IMR-90 (cell line): ENCODE measurements around the gene TDRD7. TPM values are rescaled to one million over a fixed set of nuclear protein-coding genes. Genes with fewer than 3 reads are reported as not detected.

Experiments
- ATAC-seq: fragments of 200-7000 bp; cut with Tn5 transposase; 2 replicates; pipeline ENCODE4 v1.9.1; 2020; ENCODE audit warnings: low read depth, mild to moderate bottlenecking, moderate library complexity
- BruUV-seq: library from RNA; stranded (reverse); fragments of 400-500 nt; replicated peaks from 2 replicates; lab custom pipeline; 2021; lab: Mats Ljungman, UMichigan
- CTCF ChIA-PET: fragments of 300-600 bp; formaldehyde crosslinking; extraction: SDS; loops from one replicate; lab custom pipeline; 2021; ENCODE audit warnings: antibody characterized with exemption; lab: Yijun Ruan, JAX
- POLR2A ChIA-PET: fragments of 300-600 bp; sonication (Branson Sonifier 250); formaldehyde crosslinking; loops from one replicate; lab custom pipeline; 2022; ENCODE audit warnings: antibody characterized with exemption; ENCODE audit not compliant: unreplicated experiment; lab: Charles Lee
- DNase-seq: peaks from one replicate; pipeline ENCODE4 v3.0.0; 2013
- H2AFZ ChIP-seq: replicated peaks from 2 replicates; pipeline ENCODE3; 2013; ENCODE audit warnings: low read length, mild to moderate bottlenecking; ENCODE audit not compliant: poor library complexity
- H2AK5ac ChIP-seq: 2 replicates; pipeline ENCODE4 v1.6.1; 2013; ENCODE audit warnings: low read depth, low read length, inconsistent platforms
- H2AK9ac ChIP-seq: replicated peaks from 2 replicates; pipeline ENCODE3; 2013; ENCODE audit warnings: mild to moderate bottlenecking, low read depth, low read length, moderate library complexity; ENCODE audit not compliant: poor library complexity
- H2BK120ac ChIP-seq: 2 replicates; pipeline ENCODE4 v1.6.1; 2013; ENCODE audit warnings: low read depth, low read length, inconsistent platforms
- H2BK15ac ChIP-seq: 3 replicates; pipeline ENCODE4 v1.6.1; 2013; ENCODE audit warnings: low read depth, low read length, inconsistent platforms
- H2BK20ac ChIP-seq: 2 replicates; pipeline ENCODE4 v1.6.1; 2013; ENCODE audit warnings: low read depth, mild to moderate bottlenecking, inconsistent platforms, low read length, moderate library complexity
- H2BK5ac ChIP-seq: 2 replicates; pipeline ENCODE4 v1.6.1; 2013; ENCODE audit warnings: mild to moderate bottlenecking, low read depth, low read length, inconsistent platforms; ENCODE audit not compliant: poor library complexity, severe bottlenecking
- H3K14ac ChIP-seq: replicated peaks from 2 replicates; pipeline ENCODE4 v1.6.1; 2013; ENCODE audit warnings: low read depth, low read length, inconsistent platforms
- H3K18ac ChIP-seq: 2 replicates; pipeline ENCODE4 v1.6.1; 2013; ENCODE audit warnings: low read depth, low read length, control low read depth
- H3K23ac ChIP-seq: 2 replicates; pipeline ENCODE4 v1.6.1; 2013; ENCODE audit warnings: low read depth, low read length, inconsistent platforms
- H3K27ac ChIP-seq: 2 replicates; pipeline ENCODE4 v1.5.1; 2013; ENCODE audit warnings: mild to moderate bottlenecking, control low read depth, low read length; ENCODE audit not compliant: insufficient read depth
- H3K27me3 ChIP-seq: 2 replicates; pipeline ENCODE4 v1.6.1; 2013; ENCODE audit warnings: low read length; ENCODE audit not compliant: control insufficient read depth, insufficient read depth
- H3K36me3 ChIP-seq: 2 replicates; pipeline ENCODE4 v1.6.1; 2013; ENCODE audit warnings: low read length, mixed read lengths; ENCODE audit not compliant: control insufficient read depth, insufficient read depth
- H3K4ac ChIP-seq: 2 replicates; pipeline ENCODE4 v1.6.1; 2013; ENCODE audit warnings: low read depth, low read length, inconsistent platforms
- H3K4me1 ChIP-seq: 2 replicates; pipeline ENCODE4 v1.6.1; 2013; ENCODE audit warnings: low read length, mixed read lengths; ENCODE audit not compliant: control insufficient read depth, insufficient read depth
- H3K4me2 ChIP-seq: 2 replicates; pipeline ENCODE4 v1.6.1; 2013; ENCODE audit warnings: low read depth, mild to moderate bottlenecking, control low read depth, low read length, moderate library complexity
- H3K4me3 ChIP-seq: 2 replicates; pipeline ENCODE4 v1.5.1; 2013; ENCODE audit warnings: low read depth, mild to moderate bottlenecking, control low read depth, low read length, moderate library complexity; ENCODE audit not compliant: insufficient read depth
- H3K56ac ChIP-seq: 2 replicates; pipeline ENCODE4 v1.6.1; 2013; ENCODE audit warnings: low read length, inconsistent platforms; ENCODE audit not compliant: insufficient read depth; ENCODE audit errors: extremely low read depth
- H3K79me1 ChIP-seq, 2 experiments: 2 replicates each; pipeline ENCODE4 v1.6.1; 2013; ENCODE audit warnings: low read length in 2 of 2, inconsistent platforms in 1 of 2, low read depth in 1 of 2
- H3K9ac ChIP-seq: 2 replicates; pipeline ENCODE4 v1.6.1; 2013; ENCODE audit warnings: low read depth, low read length, control low read depth
- H3K9me1 ChIP-seq: 2 replicates; pipeline ENCODE4 v1.6.1; 2013; ENCODE audit warnings: low read length, inconsistent platforms; ENCODE audit not compliant: insufficient read depth
- H3K9me3 ChIP-seq: 2 replicates; pipeline ENCODE4 v1.6.1; 2013; ENCODE audit warnings: low read length; ENCODE audit not compliant: control insufficient read depth, insufficient read depth
- H4K20me1 ChIP-seq: 2 replicates; pipeline ENCODE4 v1.6.1; 2013; ENCODE audit warnings: low read length, inconsistent platforms; ENCODE audit not compliant: insufficient read depth
- H4K5ac ChIP-seq: 2 replicates; pipeline ENCODE4 v1.6.1; 2013; ENCODE audit warnings: mild to moderate bottlenecking, low read depth, low read length, control low read depth
- H4K8ac ChIP-seq, 2 experiments: 2 replicates each; pipeline ENCODE4 v1.6.1; 2013; ENCODE audit warnings: low read depth in 2 of 2, low read length in 2 of 2, control low read depth in 1 of 2, inconsistent platforms in 1 of 2
- H4K91ac ChIP-seq: 2 replicates; pipeline ENCODE4 v1.6.1; 2013; ENCODE audit warnings: low read depth, low read length, inconsistent platforms; ENCODE audit not compliant: insufficient read depth
- CEBPB ChIP-seq: IDR thresholded peaks from 2 replicates; pipeline ENCODE4 v1.6.1; 2012; ENCODE audit warnings: low read depth, low read length, improper control_type of control experiment
- CHD1 ChIP-seq: IDR thresholded peaks from 2 replicates; pipeline ENCODE4 v1.6.1; 2012; ENCODE audit warnings: low read depth, low read length, improper control_type of control experiment
- FOS ChIP-seq: fragments of 150-350 bp; IDR thresholded peaks from 2 replicates; pipeline ENCODE4 v1.6.1; 2016; ENCODE audit warnings: low read depth, low read length
- MAZ ChIP-seq: IDR thresholded peaks from 2 replicates; pipeline ENCODE4 v1.6.1; 2012; ENCODE audit warnings: low read depth, mild to moderate bottlenecking, low read length, improper control_type of control experiment, moderate library complexity, borderline replicate concordance
- MXI1 ChIP-seq: IDR thresholded peaks from 2 replicates; pipeline ENCODE4 v1.6.1; 2012; ENCODE audit warnings: low read depth, mild to moderate bottlenecking, low read length, moderate library complexity, borderline replicate concordance
- NFE2L2 ChIP-seq: fragments of 150-350 bp; IDR thresholded peaks from 2 replicates; pipeline ENCODE4 v1.6.1; 2016; ENCODE audit warnings: low read depth, mild to moderate bottlenecking, low read length
- POLR2A ChIP-seq: IDR thresholded peaks from 2 replicates; pipeline ENCODE4 v1.6.1; 2012; ENCODE audit warnings: mild to moderate bottlenecking, low read depth, low read length
- RAD21 ChIP-seq: IDR thresholded peaks from 2 replicates; pipeline ENCODE4 v1.6.1; 2012; ENCODE audit warnings: low read length, improper control_type of control experiment
- RCOR1 ChIP-seq: IDR thresholded peaks from 2 replicates; pipeline ENCODE4 v1.6.1; 2012; ENCODE audit warnings: mild to moderate bottlenecking, low read length, improper control_type of control experiment; ENCODE audit not compliant: insufficient replicate concordance
- RFX5 ChIP-seq: IDR thresholded peaks from 2 replicates; pipeline ENCODE4 v1.8.0; 2012; ENCODE audit warnings: low read depth, mild to moderate bottlenecking, low read length, moderate library complexity
- SMC3 ChIP-seq: fragments of 150-350 bp; IDR thresholded peaks from 2 replicates; pipeline ENCODE4 v1.6.1; 2016; ENCODE audit warnings: low read depth, mild to moderate bottlenecking, antibody characterized with exemption, low read length, moderate library complexity
- WGBS, 2 experiments: methylation state at CpG; one replicate each; pipeline versions ENCODE4 v1.1.5 to v1.1.7; 2013; ENCODE audit warnings: missing lambda C conversion rate in 2 of 2; ENCODE audit not compliant: insufficient read length in 1 of 2; ENCODE audit errors: extremely low coverage in 2 of 2; 5-methylcytosine and 5-hydroxymethylcytosine counted together
- dilution Hi-C: fragments of 300-500 bp; cut with HindIII; formaldehyde crosslinking; loops from one replicate; pipeline ENCODE4 v1.14.3; 2018; ENCODE audit warnings: low sequenced_read_pairs; ENCODE audit not compliant: unreplicated experiment
- in situ Hi-C: fragments of 300-500 bp; cut with MboI; formaldehyde crosslinking; loops from 3 replicates; pipeline ENCODE4 v1.14.3; 2019; ENCODE audit warnings: low sequenced_read_pairs, inconsistent platforms, mixed read lengths
- intact Hi-C: fragments of 100-400 bp; cut with micrococcal nuclease; formaldehyde crosslinking; loops from 2 replicates; pipeline ENCODE4 v1.10.0; 2022
- polyA plus RNA-seq, 3 experiments: library from polyadenylated mRNA; depleted of rRNA; stranded (reverse); fragments of >200 nt; gene quantifications; 2 replicates each; pipeline ENCODE4 v1.2.3, GENCODE V29; 2012; ENCODE audit warnings: low replicate concordance in 1 of 3
- total RNA-seq: library from RNA; depleted of rRNA; stranded (reverse); fragments of >200 nt; gene quantifications from 2 replicates; pipeline ENCODE4 v1.2.3, GENCODE V29; 2012
- TF ChIP-seq, protein P1 (sequence below): fragments of 150-350 bp; IDR thresholded peaks from 2 replicates; pipeline ENCODE4 v1.6.1; 2017; ENCODE audit warnings: mild to moderate bottlenecking, antibody characterized with exemption, low read length, low read depth
- TF ChIP-seq, protein P2 (sequence below): fragments of 150-350 bp; IDR thresholded peaks from 2 replicates; pipeline ENCODE4 v1.6.1; 2016; ENCODE audit warnings: low read depth, mild to moderate bottlenecking, low read length, moderate library complexity, borderline replicate concordance

Gene TDRD7
- total and polyA plus RNA-seq, 2 of the 4 experiments (the other 2 are of a cell fraction), result 4.4 to 9.7 TPM

DNA sequence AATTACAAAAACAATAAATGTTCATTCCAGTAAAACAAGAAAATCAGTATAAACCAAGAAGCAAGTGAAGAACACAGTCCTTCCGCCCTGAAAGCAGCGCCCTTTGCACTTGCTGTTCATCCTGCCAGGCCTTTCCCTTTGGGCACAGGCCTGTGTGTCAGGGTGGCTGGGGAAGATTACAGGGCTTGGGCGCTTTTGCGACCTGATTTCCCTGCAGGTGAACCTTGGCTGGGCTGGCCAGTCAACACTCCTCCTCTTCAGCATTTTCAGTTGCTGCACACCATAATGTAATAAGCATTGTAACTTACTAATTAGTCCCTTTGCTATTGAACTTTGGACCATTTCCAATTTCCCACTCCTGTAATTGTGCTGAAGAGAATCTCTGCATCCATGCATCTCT lies 38.6 kb upstream of the TDRD7 start:
- CTCF ChIA-PET, result no interaction called here
- no peaks in the 10 kb centered on the region for H3K9me1 ChIP-seq
- H3K23ac ChIP-seq, result no peak overlapping the region
- H4K8ac ChIP-seq, result no peak overlapping the region
- H3K18ac ChIP-seq, result no peak overlapping the region
- H3K14ac ChIP-seq, result no peak overlapping the region
- intact Hi-C loops (no loop called here), in situ Hi-C loops (no loop called here), dilution Hi-C loops (no loop called here)
- H2BK120ac ChIP-seq, result no peak overlapping the region
- no peak overlapping the region for H2BK15ac ChIP-seq
- no peak overlapping the region for H3K56ac ChIP-seq
- H4K20me1 ChIP-seq, result no peaks in the 10 kb centered on the region
- no peak overlapping the region for H3K9ac ChIP-seq
- H2BK20ac ChIP-seq, result no peak overlapping the region
- H3K4me1 ChIP-seq, result no peaks in the 10 kb centered on the region
- no peak overlapping the region for H3K4ac ChIP-seq
- no peak overlapping the region for H2AK9ac ChIP-seq
- no peak for TF ChIP-seq CEBPB
- TF ChIP-seq RCOR1, result no peak
- no peak for TF ChIP-seq RAD21
- TF ChIP-seq CHD1, result no peak
- no peak for TF ChIP-seq SMC3
- TF ChIP-seq FOS, result no peak
- TF ChIP-seq, protein P1, sequence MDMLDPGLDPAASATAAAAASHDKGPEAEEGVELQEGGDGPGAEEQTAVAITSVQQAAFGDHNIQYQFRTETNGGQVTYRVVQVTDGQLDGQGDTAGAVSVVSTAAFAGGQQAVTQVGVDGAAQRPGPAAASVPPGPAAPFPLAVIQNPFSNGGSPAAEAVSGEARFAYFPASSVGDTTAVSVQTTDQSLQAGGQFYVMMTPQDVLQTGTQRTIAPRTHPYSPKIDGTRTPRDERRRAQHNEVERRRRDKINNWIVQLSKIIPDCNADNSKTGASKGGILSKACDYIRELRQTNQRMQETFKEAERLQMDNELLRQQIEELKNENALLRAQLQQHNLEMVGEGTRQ, result no peak
- TF ChIP-seq MXI1, result no peak
- TF ChIP-seq NFE2L2, result no peak
- TF ChIP-seq, protein P2, sequence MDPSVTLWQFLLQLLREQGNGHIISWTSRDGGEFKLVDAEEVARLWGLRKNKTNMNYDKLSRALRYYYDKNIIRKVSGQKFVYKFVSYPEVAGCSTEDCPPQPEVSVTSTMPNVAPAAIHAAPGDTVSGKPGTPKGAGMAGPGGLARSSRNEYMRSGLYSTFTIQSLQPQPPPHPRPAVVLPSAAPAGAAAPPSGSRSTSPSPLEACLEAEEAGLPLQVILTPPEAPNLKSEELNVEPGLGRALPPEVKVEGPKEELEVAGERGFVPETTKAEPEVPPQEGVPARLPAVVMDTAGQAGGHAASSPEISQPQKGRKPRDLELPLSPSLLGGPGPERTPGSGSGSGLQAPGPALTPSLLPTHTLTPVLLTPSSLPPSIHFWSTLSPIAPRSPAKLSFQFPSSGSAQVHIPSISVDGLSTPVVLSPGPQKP, result no peak
- TF ChIP-seq POLR2A, result no peak
- TF ChIP-seq MAZ, result no peak
- TF ChIP-seq RFX5, result no peak
- H3K27me3 ChIP-seq, result no peaks in the 10 kb centered on the region
- no peaks in the 10 kb centered on the region for H3K9me3 ChIP-seq
- H2BK5ac ChIP-seq, result no peak overlapping the region
- no peak overlapping the region for H2AFZ ChIP-seq
- no peak overlapping the region for H2AK5ac ChIP-seq
- no CpG with 5 or more reads among the region's 4 CpGs for WGBS, 2 experiments
- DNase-seq, result no peak
- no peak overlapping the region for H4K91ac ChIP-seq
- no peaks in the 10 kb centered on the region for H3K79me1 ChIP-seq
- no peak overlapping the region for H3K27ac ChIP-seq
- no peaks in the 10 kb centered on the region for H3K36me3 ChIP-seq
- H4K5ac ChIP-seq, result no peak overlapping the region
- H3K4me3 ChIP-seq, result no peak overlapping the region
- no peak overlapping the region for H3K4me2 ChIP-seq
- BruUV-seq, result no TSS peak
- POLR2A ChIA-PET, result no interaction called here
- ATAC-seq, result no peak
